Measurements from ENCODE around the gene KCNT1. TPM values are rescaled to one million over a fixed set of nuclear protein-coding genes. Genes with fewer than 3 reads are reported as not detected.

KCNT1 gene
- total RNA-seq, 1 donor from 2014 or later, result not detected

DNA sequence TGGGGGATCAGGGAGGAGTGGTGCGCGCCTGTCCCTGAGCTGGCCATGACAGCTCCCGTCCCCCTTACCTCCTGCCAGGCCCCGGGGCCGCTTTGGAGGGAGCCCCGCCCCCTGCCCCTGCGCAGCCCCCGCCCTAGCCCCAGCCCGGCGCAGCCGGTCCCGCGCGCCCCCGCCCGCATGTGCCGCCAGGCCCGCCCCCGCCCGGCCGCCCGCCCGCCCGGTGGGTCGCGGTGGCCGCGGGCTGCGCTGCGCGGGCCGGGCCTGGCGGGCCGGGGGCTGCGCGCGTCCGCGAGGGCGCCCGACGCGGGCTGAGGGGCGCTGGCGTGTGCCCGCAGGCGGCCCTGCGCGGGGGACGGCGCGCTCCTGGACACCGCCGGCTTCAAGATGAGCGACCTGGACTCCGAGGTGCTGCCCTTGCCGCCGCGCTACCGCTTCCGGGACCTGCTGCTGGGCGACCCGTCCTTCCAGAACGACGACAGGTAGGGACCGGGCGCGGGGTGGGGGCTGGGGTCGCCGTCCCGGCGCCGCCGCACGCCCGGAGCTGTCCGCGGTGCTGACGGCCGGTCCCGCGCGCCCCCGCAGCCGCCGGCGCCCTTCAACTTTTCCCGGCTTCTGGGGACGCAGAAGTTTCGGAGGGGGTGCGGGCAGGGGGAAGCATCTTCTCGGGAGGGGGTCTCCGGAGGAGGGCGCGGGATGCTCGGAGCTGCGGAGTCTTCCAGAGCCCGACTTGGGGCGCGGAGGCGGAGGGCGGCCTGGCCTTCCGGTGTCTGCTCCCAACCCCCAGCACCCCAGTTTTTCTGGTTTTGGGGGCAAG lies 12.5 kb downstream of the KCNT1 start:
- FAIRE-seq, result no peak
- H3K36me3 ChIP-seq (ENCODE audit: control insufficient read depth, insufficient read depth, low read length), result no peaks in the 10 kb centered on the region
- peaks cover 8% of the 10 kb centered on the region for H3K27me3 ChIP-seq (ENCODE audit: control insufficient read depth, insufficient read depth, low read length)
- DNase-seq (ENCODE audit: low read depth), result no peak
- H3K4me3 ChIP-seq (ENCODE audit: low read depth, low read length), result no peak overlapping the region
- no peak for TF ChIP-seq CTCF (IDR thresholded peaks at IDR 0.05; ENCODE audit: insufficient read depth, low read length, severe bottlenecking)

- FAIRE-seq, result no peak
Measured at GRCh38 chr9:135715056-135715595, 13.1 kb downstream of the KCNT1 start.

DNA sequence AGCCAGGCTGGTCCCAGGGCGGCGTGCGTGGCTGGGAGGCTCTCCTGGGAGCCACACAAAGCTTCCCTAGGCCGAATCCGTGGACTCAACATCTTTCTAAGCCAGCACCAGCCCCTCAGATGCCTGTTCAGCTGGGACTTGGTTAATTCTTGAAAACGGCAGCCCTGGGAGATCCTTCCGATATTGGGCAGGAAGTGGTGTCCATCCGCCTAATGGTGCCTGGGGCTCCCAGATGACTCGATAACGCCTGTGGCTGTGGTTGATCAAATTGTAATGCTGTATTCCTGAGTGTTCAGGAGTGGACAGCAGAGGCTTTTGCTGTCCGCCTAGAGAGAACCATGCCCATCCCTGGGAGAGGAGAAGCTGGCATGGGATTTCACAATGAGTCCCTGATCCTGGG lies 14.1 kb downstream of the KCNT1 start:
- H3K4me3 ChIP-seq (ENCODE audit: low read depth, low read length), result no peak overlapping the region
- H3K27me3 ChIP-seq (ENCODE audit: control insufficient read depth, insufficient read depth, low read length), result peaks cover 8% of the 10 kb centered on the region
- DNase-seq (ENCODE audit: low read depth) (no peak), FAIRE-seq (no peak)
- H3K36me3 ChIP-seq (ENCODE audit: control insufficient read depth, insufficient read depth, low read length), result no peaks in the 10 kb centered on the region
- no peak for TF ChIP-seq CTCF (IDR thresholded peaks at IDR 0.05; ENCODE audit: insufficient read depth, low read length, severe bottlenecking)

More at GRCh38 chr9:135715056-135715595, 13.1 kb downstream of the KCNT1 start:
- H3K27me3 ChIP-seq (ENCODE audit: control insufficient read depth, insufficient read depth, low read length), result peaks cover 8% of the 10 kb centered on the region
- no peaks in the 10 kb centered on the region for H3K36me3 ChIP-seq (ENCODE audit: control insufficient read depth, insufficient read depth, low read length)
- TF ChIP-seq CTCF (IDR thresholded peaks at IDR 0.05; ENCODE audit: insufficient read depth, low read length, severe bottlenecking), result no peak
- no peak for DNase-seq (ENCODE audit: low read depth)
- no peak overlapping the region for H3K4me3 ChIP-seq (ENCODE audit: low read depth, low read length)

DNA sequence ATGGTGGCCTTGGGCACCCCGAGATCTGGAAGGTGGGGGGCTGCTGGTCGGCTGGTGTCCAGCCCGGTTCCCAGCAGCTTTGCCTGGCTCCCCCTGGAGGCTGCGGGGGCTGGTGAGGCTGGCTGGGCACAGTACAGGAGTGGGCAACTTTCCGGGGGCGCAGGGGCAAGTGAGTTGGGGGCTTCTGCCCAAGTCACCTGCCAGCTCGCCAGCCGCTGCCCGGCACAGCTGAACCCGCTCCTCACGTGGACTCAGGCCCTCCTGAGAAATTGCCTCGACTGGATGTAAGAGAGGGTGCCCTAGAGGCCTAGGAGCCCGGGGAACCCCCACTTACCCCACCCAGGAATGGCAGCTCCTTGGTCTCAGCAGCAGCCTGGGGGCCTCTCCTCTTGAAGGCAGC lies 15.4 kb downstream of the KCNT1 start:
- FAIRE-seq (no peak), DNase-seq (ENCODE audit: low read depth) (no peak)
- H3K36me3 ChIP-seq (ENCODE audit: control insufficient read depth, insufficient read depth, low read length), result no peaks in the 10 kb centered on the region
- no peak overlapping the region for H3K4me3 ChIP-seq (ENCODE audit: low read depth, low read length)
- no peak for TF ChIP-seq CTCF (IDR thresholded peaks at IDR 0.05; ENCODE audit: insufficient read depth, low read length, severe bottlenecking)
- H3K27me3 ChIP-seq (ENCODE audit: control insufficient read depth, insufficient read depth, low read length), result peaks cover 8% of the 10 kb centered on the region

DNA sequence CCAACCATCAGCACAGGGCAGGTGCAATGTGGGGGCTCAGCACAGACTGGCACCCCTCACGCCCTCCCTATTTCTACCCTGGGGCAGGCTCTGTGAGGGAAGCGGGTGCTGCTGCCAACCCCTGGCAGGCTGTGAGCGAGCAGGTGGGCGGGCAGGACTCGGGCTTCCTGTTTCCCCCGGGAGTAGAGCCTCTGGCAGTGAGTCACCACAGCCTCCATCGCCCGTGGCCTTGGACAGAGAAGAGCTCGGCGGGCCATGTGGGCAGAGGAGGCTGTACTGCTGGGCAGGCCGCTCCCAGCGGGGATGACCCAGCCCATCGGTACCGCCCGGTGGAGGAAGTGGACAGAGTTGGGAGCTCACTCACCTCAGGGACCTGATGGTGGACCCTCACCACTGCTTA lies 16.6 kb downstream of the KCNT1 start:
- H3K27me3 ChIP-seq (ENCODE audit: control insufficient read depth, insufficient read depth, low read length), result peaks cover 8% of the 10 kb centered on the region
- H3K36me3 ChIP-seq (ENCODE audit: control insufficient read depth, insufficient read depth, low read length), result no peaks in the 10 kb centered on the region
- no peak overlapping the region for H3K4me3 ChIP-seq (ENCODE audit: low read depth, low read length)
- TF ChIP-seq CTCF (IDR thresholded peaks at IDR 0.05; ENCODE audit: insufficient read depth, low read length, severe bottlenecking), result no peak
- FAIRE-seq, result no peak
- no peak for DNase-seq (ENCODE audit: low read depth)

Measured in bronchial epithelial cell (primary cell).